ENCODE results near the gene TSSC4. TPM values are rescaled to one million over a fixed set of nuclear protein-coding genes. Genes with fewer than 3 reads are reported as not detected.

TSSC4 gene
- total RNA-seq, 1 donor from 2014 or later = 40.0 TPM

DNA sequence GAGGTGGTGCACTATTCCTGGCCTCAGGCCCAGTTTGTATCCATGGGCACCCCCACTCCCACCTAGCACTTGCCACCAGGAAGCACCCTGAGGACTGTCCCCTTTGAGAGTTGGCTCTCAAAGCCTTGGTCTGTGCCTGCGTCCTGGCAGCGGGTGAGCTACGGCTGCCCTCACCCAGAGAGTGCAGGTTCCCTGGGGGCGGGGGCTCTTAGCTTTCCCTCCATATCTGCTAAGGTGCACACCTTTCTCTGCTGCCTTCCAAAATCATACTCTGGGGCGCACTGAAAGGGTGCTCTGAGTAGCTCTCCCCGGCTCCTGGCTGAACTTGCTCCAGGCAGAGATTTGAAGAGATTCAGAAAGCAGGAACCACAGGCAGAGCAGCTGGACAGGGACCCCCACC lies 51.4 kb downstream of the TSSC4 start:
- no peak overlapping the region for H3K4me3 ChIP-seq (ENCODE audit: low read depth, low read length)
- TF ChIP-seq, protein P1, sequence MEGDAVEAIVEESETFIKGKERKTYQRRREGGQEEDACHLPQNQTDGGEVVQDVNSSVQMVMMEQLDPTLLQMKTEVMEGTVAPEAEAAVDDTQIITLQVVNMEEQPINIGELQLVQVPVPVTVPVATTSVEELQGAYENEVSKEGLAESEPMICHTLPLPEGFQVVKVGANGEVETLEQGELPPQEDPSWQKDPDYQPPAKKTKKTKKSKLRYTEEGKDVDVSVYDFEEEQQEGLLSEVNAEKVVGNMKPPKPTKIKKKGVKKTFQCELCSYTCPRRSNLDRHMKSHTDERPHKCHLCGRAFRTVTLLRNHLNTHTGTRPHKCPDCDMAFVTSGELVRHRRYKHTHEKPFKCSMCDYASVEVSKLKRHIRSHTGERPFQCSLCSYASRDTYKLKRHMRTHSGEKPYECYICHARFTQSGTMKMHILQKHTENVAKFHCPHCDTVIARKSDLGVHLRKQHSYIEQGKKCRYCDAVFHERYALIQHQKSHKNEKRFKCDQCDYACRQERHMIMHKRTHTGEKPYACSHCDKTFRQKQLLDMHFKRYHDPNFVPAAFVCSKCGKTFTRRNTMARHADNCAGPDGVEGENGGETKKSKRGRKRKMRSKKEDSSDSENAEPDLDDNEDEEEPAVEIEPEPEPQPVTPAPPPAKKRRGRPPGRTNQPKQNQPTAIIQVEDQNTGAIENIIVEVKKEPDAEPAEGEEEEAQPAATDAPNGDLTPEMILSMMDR (conservative IDR thresholded peaks at IDR 0.05; ENCODE audit: low read depth, low read length) = no peak
- no peak for DNase-seq (ENCODE audit: low read depth)

DNA sequence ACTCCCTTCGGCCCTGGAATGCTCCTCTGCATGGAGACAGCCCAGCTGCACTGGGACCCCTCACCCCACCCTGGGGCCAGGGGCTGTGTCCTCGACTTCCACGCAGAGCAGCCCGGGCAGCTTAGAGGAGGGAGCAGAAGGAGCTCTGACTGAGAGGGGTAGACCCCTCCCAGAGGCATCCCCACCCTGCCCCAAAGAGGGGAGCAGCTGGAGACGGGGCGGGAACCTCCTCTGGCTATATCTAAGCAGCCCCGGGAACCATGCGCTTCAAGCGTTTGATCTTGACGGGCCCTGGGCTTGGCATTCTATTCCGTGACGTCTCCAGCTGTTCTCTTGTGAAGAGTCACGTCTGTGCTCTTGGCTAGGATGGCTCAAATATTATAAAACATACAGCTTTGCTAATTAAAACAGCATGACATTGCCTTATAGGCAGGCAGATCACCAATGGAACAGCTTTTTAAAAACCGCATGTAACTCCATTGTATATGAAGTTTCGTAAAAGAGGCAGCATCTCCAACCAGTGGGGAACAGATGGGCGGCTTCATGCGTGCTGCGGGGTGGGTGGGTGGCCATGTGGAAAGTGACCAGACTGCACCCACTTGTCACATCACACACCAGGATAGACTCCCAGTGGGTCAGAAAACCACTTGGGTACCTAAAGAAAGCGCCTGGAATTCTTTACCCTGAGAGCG lies 51.9 kb downstream of the TSSC4 start:
- TF ChIP-seq, protein P1 (conservative IDR thresholded peaks at IDR 0.05; ENCODE audit: low read depth, low read length) = no peak
- no peak overlapping the region for H3K4me3 ChIP-seq (ENCODE audit: low read depth, low read length)

DNA sequence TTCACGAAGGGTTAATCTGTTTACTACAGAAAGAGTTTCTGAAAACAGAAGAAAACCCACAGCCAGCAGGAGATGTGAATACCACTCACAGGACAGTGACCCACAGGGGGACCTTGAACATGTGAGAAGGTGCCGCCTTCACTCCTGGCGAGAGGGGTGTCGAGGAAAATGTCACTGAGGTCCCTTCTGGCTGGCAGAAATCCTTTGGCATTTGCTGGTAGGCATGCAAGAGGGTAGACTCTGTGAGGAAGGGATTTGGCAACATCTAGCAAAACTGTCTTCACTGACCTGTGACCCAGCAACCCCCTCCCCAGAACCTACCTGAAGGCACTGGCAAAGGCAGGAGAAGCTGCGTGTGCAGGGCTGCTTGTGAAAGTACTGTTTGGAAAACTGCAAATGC lies 52.9 kb downstream of the TSSC4 start:
- TF ChIP-seq, protein P1 (conservative IDR thresholded peaks at IDR 0.05; ENCODE audit: low read depth, low read length) = no peak
- no peak for DNase-seq (ENCODE audit: low read depth)
- no peak overlapping the region for H3K4me3 ChIP-seq (ENCODE audit: low read depth, low read length)

More for the DNA sequence above, 51.9 kb downstream of the TSSC4 start:
- no peak for DNase-seq (ENCODE audit: low read depth)

Other genes with a start within 250 kb of the TSSC4 start
- gene INS, start 239.5 kb upstream of the TSSC4 start, total RNA-seq = not detected in 2 replicates
- 0.22 and 0.23 TPM in 2 replicates for gene TH, start 228.9 kb upstream of the TSSC4 start, total RNA-seq
- 0.12 TPM in 1 of 2 replicates, not detected in the other for gene ASCL2, start 130.2 kb upstream of the TSSC4 start, total RNA-seq
- gene C11orf21, start 98.8 kb upstream of the TSSC4 start, total RNA-seq = not detected in 2 replicates
- gene TSPAN32, start 98.7 kb upstream of the TSSC4 start, total RNA-seq = not detected in 2 replicates
- 179 and 183 TPM in 2 replicates for gene CD81, start 23.4 kb upstream of the TSSC4 start, total RNA-seq
- not detected in 2 replicates for gene TRPM5, start 43.8 kb downstream of the TSSC4 start, total RNA-seq
- 0.46 and 1.4 TPM in 2 replicates for gene KCNQ1, start 44.3 kb downstream of the TSSC4 start, total RNA-seq

Data from epithelial cell of proximal tubule (primary cell).